ENCODE results near the gene ABCB8. TPM values are rescaled to one million over a fixed set of nuclear protein-coding genes. Genes with fewer than 3 reads are reported as not detected.
A peak's percentile ranks its signal among the peaks of the same experiment; 100 is the strongest.

Gene ABCB8
- total and polyA plus RNA-seq, 2 of the 4 experiments (the other 2 are of a cell fraction) = 16.3 to 26.8 TPM

DNA sequence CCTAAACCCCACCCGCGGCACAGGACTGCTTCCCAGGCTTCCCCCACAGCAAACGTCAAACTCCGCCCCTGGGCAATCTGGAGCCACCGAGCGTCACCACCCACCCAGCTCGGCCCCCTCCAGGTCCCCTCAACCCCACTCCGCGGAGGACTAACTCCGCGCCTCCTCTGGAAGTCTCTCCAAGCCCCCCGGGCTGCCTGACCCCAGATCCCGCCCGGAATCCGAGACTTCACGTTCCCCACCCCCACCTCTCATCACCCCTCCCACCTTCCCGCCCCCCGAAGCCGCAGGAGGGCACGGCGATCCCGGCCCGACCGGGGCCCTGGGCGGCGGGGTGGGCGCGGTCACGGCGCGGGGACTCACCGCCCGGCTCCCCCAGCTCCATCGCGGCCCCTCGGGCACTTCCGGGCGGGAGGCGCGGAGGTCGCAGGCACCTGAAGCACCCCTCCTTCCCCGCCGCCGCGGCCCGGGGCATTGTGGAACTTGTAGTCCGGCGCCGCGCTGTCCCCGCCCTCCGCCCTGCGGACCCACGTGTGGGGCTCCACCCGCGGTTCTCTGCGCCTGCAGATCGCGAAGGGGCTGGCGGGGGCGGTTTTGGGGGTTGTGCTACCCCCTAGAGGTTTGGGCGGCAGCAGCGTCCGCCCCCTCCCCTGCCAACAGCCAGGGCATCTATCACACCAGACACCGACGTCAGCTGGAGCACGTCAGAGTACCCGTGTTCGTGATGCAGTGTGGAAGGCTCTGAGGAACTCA is 55.0 kb downstream of the ABCB8 start, which contains the start of gene TMUB1:
TMUB1 (minus strand) TSS at position 423 of the 753 bp plus-strand sequence. CDS start 930 bp downstream, outside the sequence.
- peak within 1 kb of the TSS; percentile 91 for H3K27ac ChIP-seq (ENCODE audit: insufficient read depth, low read length)
- H3K56ac ChIP-seq (ENCODE audit: extremely low read depth, insufficient read depth, low read length) = peak within 1 kb of the TSS; percentile 58
- peaks cover 14% of the 10 kb centered on the region for H4K20me1 ChIP-seq (ENCODE audit: insufficient read depth, low read length)
- H2BK120ac ChIP-seq (ENCODE audit: low read depth, low read length) = peak within 1 kb of the TSS; percentile 37; the same call in 1 of the 2 replicates
- H3K18ac ChIP-seq (ENCODE audit: low read depth, low read length) = peak within 1 kb of the TSS; percentile 51; the same call in 1 of the 2 replicates
- H3K4me2 ChIP-seq (ENCODE audit: low read depth, low read length) = peak within 1 kb of the TSS; percentile 99
- H2BK15ac ChIP-seq (ENCODE audit: low read depth, low read length) = 0 out of 3 replicates have a peak within 1 kb of the TSS, but pooled peaks have one; percentile 52
- H3K9me3 ChIP-seq (ENCODE audit: control insufficient read depth, insufficient read depth, low read length) = no peaks in the 10 kb centered on the region
- H3K36me3 ChIP-seq (ENCODE audit: control insufficient read depth, insufficient read depth, low read length) = peaks cover 2% of the 10 kb centered on the region; the same call in 1 of the 2 replicates
- peak within 1 kb of the TSS; percentile 56 for H4K5ac ChIP-seq (ENCODE audit: low read depth, low read length)
- ChIA-PET CTCF (no interaction called here), POLR2A (ENCODE audit: unreplicated experiment) (no interaction called here)
- no peaks in the 10 kb centered on the region for H3K27me3 ChIP-seq (ENCODE audit: control insufficient read depth, insufficient read depth, low read length)
- H3K4me3 ChIP-seq (ENCODE audit: insufficient read depth, low read depth, low read length) = peak within 1 kb of the TSS; percentile 75
- BruUV-seq (replicated peaks) = no TSS peak
- peaks cover 10 to 44% of the 10 kb centered on the region in 2 experiments; a peak in 3 of 4 replicates for H3K79me1 ChIP-seq (ENCODE audit: low read depth in 1 of 2, low read length in 2 of 2)
- ATAC-seq (ENCODE audit: low read depth) (peak; percentile 24), DNase-seq (peak; percentile 51)
- peak within 1 kb of the TSS; percentile 80 for H2AK5ac ChIP-seq (ENCODE audit: low read depth, low read length)
- peak within 1 kb of the TSS; percentile 91 for H2AFZ ChIP-seq (replicated peaks; ENCODE audit: low read length, poor library complexity)
- peaks cover 30% of the 10 kb centered on the region for H3K4me1 ChIP-seq (ENCODE audit: control insufficient read depth, insufficient read depth, low read length)
- H3K14ac ChIP-seq (replicated peaks; ENCODE audit: low read depth, low read length) = peak within 1 kb of the TSS; percentile 85
- H2BK20ac ChIP-seq (ENCODE audit: low read depth, low read length) = peak within 1 kb of the TSS; percentile 37; the same call in 1 of the 2 replicates
- H3K4ac ChIP-seq (ENCODE audit: low read depth, low read length) = peak within 1 kb of the TSS; percentile 93
- H3K9ac ChIP-seq (ENCODE audit: low read depth, low read length) = peak within 1 kb of the TSS; percentile 84
- no CpG with 5 or more reads among the region's 69 CpGs for WGBS, 2 experiments (ENCODE audit: extremely low coverage in 2 of 2, insufficient read length in 1 of 2)
- H3K9me1 ChIP-seq (ENCODE audit: insufficient read depth, low read length) = peaks cover 6% of the 10 kb centered on the region; the same call in 1 of the 2 replicates
- in situ Hi-C loops (cut with MboI; ENCODE audit: low sequenced_read_pairs) = no loop called here
- peak within 1 kb of the TSS; percentile 75 for H4K91ac ChIP-seq (ENCODE audit: insufficient read depth, low read depth, low read length)
- dilution Hi-C loops (cut with HindIII; ENCODE audit: low sequenced_read_pairs, unreplicated experiment) = no loop called here
- H2BK5ac ChIP-seq (ENCODE audit: low read depth, low read length, poor library complexity, severe bottlenecking) = peak within 1 kb of the TSS; percentile 84
- intact Hi-C loops (cut with micrococcal nuclease) = no loop called here
- H3K23ac ChIP-seq (ENCODE audit: low read depth, low read length) = peak within 1 kb of the TSS; percentile 91
- peak within 1 kb of the TSS; percentile 90 for H2AK9ac ChIP-seq (replicated peaks; ENCODE audit: low read depth, low read length, poor library complexity)
- H4K8ac ChIP-seq (ENCODE audit: low read depth in 2 of 2, low read length in 2 of 2) = peak within 1 kb of the TSS; percentile 85 to 86; a peak in 3 of 4 replicates
- TF ChIP-seq FOS (IDR thresholded peaks at IDR 0.05; ENCODE audit: low read depth, low read length) (no peak), MAFK (IDR thresholded peaks at IDR 0.05; ENCODE audit: low read depth, low read length) (no peak), RCOR1 (IDR thresholded peaks at IDR 0.05; ENCODE audit: insufficient replicate concordance, low read length) (no peak), NFE2L2 (IDR thresholded peaks at IDR 0.05; ENCODE audit: low read depth, low read length) (no peak), CHD1 (IDR thresholded peaks at IDR 0.05; ENCODE audit: low read depth, low read length) (no peak), MXI1 (IDR thresholded peaks at IDR 0.05; ENCODE audit: borderline replicate concordance, low read depth, low read length) (peak; percentile 79), BHLHE40 (IDR thresholded peaks at IDR 0.05; ENCODE audit: low read depth, low read length) (no peak), CEBPB (IDR thresholded peaks at IDR 0.05; ENCODE audit: low read depth, low read length) (no peak), MAZ (IDR thresholded peaks at IDR 0.05; ENCODE audit: borderline replicate concordance, low read depth, low read length) (peak; percentile 74; the same call in 1 of the 2 replicates), SMC3 (IDR thresholded peaks at IDR 0.05; ENCODE audit: low read depth, low read length) (no peak), RAD21 (IDR thresholded peaks at IDR 0.05; ENCODE audit: low read length) (no peak), ELK1 (IDR thresholded peaks at IDR 0.05; ENCODE audit: borderline replicate concordance, low read depth, low read length) (no peak)
- TF ChIP-seq, protein P1, sequence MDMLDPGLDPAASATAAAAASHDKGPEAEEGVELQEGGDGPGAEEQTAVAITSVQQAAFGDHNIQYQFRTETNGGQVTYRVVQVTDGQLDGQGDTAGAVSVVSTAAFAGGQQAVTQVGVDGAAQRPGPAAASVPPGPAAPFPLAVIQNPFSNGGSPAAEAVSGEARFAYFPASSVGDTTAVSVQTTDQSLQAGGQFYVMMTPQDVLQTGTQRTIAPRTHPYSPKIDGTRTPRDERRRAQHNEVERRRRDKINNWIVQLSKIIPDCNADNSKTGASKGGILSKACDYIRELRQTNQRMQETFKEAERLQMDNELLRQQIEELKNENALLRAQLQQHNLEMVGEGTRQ (IDR thresholded peaks at IDR 0.05; ENCODE audit: low read depth, low read length) = peak; percentile 63
- TF ChIP-seq, protein P2, sequence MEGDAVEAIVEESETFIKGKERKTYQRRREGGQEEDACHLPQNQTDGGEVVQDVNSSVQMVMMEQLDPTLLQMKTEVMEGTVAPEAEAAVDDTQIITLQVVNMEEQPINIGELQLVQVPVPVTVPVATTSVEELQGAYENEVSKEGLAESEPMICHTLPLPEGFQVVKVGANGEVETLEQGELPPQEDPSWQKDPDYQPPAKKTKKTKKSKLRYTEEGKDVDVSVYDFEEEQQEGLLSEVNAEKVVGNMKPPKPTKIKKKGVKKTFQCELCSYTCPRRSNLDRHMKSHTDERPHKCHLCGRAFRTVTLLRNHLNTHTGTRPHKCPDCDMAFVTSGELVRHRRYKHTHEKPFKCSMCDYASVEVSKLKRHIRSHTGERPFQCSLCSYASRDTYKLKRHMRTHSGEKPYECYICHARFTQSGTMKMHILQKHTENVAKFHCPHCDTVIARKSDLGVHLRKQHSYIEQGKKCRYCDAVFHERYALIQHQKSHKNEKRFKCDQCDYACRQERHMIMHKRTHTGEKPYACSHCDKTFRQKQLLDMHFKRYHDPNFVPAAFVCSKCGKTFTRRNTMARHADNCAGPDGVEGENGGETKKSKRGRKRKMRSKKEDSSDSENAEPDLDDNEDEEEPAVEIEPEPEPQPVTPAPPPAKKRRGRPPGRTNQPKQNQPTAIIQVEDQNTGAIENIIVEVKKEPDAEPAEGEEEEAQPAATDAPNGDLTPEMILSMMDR (conservative IDR thresholded peaks at IDR 0.05; ENCODE audit: low read depth, low read length) = no peak
